GM12873 (cell line): ENCODE results near the gene HDHD5.

Experiments used
- TF ChIP-seq, protein P1 (sequence below): IDR thresholded peaks from 2 replicates; pipeline ENCODE4 v1.5.1; 2012; ENCODE audit warnings: low read depth, mild to moderate bottlenecking, moderate library complexity, low read length, control low read depth; ENCODE audit not compliant: insufficient read depth; ENCODE audit errors: missing control alignments

HDHD5 gene

DNA sequence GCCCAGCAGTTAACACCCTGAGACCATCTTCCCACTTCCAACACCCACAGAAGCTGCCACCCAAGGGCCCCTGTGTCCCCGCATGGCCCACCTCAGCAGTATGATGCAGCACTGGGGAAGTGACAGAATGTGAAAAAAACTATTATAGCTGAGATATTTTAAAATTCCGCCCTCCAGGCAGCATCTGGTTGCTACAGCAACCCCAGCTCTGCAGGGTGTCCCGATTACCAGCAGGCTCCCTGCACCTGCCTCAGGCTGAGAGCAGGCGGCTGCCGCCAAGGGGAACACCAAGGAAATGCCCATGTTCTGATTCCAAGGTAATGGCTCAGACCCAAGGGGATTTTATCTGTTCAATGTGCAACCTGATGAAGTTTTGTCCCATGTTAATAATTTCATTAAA lies 27.4 kb downstream of the HDHD5 start:
- TF ChIP-seq, protein P1, sequence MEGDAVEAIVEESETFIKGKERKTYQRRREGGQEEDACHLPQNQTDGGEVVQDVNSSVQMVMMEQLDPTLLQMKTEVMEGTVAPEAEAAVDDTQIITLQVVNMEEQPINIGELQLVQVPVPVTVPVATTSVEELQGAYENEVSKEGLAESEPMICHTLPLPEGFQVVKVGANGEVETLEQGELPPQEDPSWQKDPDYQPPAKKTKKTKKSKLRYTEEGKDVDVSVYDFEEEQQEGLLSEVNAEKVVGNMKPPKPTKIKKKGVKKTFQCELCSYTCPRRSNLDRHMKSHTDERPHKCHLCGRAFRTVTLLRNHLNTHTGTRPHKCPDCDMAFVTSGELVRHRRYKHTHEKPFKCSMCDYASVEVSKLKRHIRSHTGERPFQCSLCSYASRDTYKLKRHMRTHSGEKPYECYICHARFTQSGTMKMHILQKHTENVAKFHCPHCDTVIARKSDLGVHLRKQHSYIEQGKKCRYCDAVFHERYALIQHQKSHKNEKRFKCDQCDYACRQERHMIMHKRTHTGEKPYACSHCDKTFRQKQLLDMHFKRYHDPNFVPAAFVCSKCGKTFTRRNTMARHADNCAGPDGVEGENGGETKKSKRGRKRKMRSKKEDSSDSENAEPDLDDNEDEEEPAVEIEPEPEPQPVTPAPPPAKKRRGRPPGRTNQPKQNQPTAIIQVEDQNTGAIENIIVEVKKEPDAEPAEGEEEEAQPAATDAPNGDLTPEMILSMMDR = no peak

DNA sequence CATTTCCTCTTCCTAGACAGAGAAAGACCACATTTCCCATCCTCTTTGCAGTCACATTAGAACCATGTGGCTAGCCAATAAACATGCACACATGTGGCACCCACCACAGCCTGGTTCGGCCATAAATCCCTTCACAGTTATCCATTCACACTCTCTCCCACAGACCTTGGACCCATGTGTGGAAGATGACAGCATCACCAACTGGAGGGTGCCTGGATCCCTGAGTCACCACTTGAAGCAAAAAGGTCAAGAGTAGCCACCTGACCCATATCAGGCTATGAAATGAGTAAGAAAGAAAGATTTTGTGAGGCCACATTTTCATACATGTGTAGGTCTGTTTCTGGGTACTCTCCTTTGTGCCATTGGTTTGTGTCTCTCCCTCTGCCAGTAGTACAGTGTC lies 28.9 kb downstream of the HDHD5 start:
- TF ChIP-seq, protein P1 = no peak

DNA sequence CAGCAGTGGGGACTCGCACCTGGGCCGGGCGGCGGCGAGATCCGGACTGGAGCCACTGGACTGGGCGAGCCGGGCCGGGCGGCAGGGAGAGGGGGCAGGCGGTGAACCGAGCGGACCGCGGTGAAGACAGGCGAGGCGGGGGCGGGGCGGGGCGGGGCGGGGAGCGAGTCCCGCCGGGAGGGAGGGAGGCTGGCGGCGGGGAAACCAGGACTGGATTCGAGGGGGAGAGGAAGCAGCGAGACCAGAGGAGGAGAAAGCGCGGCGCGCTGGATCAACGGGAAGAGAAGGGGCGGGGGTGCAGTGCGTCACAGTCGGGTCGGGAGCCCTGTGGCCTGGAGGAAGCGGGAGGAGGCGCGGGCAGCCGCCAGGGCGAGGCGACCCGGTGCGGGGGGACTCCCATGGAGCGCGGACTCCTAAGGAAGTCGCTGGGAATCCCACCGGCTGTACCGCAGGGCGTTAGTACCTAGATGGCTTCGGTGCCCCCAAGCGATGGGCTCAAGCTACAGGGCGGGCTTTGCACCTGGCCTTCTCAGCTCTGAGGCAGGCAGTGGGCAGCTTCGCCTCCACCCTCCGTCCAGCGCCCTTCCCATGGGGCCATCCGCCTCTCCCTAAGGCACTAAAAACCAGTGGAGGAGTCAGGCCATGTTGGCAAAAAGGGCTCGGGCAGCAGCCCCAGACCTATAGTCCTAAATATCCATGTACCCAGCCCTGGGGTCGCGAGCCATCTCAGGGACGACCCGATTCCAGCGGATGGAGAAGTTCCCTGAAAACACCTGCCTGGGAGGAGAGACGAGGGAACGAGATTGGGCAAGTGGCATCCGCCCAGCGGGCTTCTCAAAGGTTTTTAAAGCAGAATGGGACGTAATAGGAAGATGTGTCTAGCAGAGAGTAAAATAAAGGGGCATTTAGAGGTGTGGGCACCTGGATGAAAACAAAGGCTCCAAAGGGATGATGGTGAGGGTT lies 37.6 kb downstream of the HDHD5 start, which contains the start of gene TMEM121B:
Gene TMEM121B, minus strand, starts transcription at position 128 of the 963 bp plus-strand sequence. CDS start 233 bp downstream, outside the sequence.
- TF ChIP-seq, protein P1 = no peak

DNA sequence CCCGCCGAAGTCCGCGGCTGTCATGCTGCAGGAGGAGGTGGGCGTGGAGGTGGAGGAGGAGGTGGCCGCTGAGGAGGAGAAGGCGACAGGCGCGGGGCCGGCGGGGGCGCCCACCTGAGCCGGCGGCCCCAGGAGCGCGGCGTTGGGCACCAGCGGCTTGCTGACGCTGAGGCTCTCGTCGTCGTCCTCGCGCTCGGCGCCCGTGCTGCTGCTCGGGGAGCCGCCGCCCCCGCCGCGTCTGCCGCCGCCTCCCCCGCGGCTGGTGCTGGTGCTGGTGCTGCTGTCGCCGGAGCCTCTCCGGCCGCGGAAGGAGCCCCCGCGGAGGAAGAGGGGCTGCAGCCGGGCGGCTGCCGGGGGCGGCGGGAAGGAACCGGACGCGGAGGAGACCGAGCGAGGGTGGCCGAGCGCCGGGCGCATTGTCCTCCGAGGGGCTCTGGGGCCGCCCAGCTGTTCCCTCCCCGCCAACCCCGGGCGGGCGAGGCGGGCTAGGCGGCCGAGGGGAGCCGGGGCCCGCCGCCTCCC lies 38.3 kb downstream of the HDHD5 start:
- TF ChIP-seq, protein P1 = no peak

DNA sequence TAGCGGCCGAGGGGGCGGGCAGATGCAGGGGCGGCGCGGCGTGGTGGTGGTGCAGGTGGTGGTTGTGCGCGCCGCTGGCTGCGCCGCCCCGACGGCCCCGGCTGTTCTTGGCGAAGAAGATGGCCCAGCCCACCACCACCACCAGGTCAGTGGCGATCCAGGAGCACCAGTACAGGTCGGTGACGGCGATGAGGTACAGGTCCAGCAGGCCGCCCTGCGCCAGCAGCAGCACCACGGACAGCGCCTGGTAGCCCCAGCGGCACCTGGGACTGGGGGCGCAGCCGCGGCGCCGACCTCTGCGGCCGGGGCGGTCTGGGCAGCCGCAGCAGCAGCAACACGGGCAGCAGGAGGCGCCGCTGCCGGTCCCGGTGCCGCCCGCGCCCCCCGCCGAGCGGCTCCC lies 38.8 kb downstream of the HDHD5 start:
- TF ChIP-seq, protein P1 = no peak

DNA sequence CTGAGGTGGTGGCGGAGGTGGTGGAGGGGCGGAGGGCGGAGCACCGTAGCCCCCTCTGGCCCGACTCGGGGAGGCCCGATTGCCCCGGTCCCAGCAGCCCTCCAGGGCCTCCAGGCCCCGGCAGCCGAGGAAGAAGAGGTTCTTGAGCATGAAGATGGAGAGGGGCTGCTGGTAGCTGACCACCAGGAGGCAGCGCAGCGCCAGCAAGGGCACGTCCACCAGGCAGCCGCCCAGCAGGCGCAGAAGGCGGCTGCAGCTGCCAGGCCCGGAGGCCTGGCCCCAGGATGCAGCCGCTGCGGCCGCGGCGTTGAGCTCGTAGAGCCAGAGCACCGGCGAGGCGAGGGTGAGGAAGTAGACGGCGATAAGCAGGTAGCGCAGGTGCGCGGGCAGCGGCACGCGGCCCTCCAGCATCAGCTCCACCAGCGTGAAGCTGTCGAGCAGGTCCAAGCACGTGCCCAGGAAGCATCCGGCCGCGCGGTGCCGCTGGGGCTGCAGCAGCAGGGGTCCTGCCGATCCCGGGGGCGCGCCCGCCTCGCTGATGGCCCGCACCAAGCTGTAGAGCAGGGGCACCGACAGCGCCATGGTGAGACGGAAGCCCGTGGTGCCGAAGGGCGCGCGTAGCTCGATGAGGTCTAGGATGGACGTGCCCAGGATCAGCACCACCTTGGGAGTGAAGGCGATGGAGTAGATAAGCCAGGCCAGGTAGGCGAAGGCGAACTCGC lies 39.4 kb downstream of the HDHD5 start:
- TF ChIP-seq, protein P1 = peak; percentile 22

DNA sequence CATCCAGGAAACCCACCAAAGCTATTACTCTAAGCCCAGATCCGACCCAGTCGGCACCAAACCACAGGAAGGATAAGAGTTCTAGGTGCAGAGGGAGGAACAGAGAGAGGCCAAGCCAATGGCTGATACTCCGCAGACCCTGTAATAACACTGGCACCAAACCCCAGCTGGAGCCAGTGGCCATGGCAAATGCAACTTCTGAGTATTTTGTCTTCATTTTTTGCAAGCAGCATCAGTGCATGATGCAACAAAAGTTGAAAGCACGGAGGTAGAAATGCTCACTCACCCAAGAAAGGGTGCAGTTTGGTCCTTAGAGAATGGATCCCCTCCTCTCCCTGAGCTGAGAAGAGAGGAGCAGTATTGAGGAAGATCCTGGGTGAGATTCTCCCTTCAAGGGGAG lies 40.7 kb downstream of the HDHD5 start:
- TF ChIP-seq, protein P1 = no peak
